RPMI8226 (cell line): ENCODE results near the gene MAPRE3.

Source experiments
- DNase-seq: peaks from one replicate; pipeline ENCODE4 v3.0.0-alpha.2; 2015

MAPRE3 gene

DNA sequence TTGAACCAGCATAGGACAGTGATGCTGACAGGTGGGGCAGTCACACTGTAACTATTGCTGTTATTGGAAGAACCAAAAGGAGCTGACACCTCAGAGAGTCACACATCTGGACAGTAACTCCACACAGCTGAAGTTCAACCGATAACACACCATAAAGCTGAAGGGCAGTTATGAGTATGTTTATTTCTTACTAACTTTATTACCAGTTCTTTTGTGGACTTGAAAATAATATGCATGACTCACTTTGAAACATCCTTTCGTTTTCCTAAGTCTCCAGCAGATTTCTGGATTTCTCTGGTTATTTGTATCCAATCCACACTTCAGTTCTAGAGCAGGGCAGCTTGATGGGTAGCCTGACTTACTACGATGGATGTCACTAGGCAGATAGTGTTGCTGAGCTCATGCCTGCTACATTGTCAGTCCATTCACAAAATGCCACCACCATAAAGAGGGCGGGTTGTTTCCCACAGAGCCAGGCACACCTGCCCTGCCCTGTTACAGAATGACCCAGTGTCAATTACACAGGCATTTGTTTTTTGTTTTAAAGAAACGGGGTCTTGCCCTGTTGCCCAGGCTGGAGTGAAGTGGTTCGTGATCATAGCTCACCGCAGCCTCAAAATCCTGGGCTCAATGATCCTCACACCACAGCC lies 72.7 kb downstream of the MAPRE3 start:
- no peak for DNase-seq

DNA sequence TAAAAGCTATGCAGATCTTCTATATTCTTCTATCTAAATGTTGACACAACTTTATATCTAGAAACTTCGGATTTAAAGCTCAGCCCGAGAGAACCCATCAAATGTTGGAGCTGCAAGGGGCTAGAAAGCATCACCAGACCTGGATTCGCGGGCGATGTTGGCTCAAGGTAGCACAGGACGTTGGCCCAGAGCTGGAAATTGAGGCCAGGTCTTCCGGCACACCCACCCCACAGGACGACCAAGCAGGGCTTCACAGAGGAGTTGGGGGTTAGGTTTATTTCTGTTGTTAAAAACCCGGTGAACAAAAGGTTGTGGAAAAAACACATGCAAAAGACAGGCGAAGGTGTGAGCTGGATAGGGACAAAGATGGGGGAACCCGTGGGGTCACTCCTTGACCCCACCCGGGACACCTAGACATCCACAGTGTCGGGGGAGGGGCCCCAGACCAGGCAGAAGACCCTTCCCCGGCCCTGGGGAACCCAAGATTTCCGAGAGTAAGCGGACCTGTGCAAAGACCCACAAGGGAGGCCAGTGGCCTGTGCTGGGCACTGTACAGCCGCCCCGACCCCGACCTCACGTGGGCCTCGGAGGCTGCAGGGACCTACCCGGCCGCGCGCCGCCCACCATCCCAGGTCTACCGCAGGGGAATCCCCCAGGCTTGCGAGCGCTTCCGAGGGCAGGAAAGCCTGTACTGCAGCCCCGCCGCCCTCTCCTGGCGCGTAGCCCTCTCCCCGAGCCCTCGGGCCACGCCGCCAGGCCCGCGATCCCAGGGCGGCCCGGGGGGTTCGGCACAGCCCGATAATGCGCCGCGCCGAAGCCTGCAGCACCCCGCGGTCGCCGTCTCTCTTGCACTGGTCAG lies 79.2 kb downstream of the MAPRE3 start:
- DNase-seq: no peak

DNA sequence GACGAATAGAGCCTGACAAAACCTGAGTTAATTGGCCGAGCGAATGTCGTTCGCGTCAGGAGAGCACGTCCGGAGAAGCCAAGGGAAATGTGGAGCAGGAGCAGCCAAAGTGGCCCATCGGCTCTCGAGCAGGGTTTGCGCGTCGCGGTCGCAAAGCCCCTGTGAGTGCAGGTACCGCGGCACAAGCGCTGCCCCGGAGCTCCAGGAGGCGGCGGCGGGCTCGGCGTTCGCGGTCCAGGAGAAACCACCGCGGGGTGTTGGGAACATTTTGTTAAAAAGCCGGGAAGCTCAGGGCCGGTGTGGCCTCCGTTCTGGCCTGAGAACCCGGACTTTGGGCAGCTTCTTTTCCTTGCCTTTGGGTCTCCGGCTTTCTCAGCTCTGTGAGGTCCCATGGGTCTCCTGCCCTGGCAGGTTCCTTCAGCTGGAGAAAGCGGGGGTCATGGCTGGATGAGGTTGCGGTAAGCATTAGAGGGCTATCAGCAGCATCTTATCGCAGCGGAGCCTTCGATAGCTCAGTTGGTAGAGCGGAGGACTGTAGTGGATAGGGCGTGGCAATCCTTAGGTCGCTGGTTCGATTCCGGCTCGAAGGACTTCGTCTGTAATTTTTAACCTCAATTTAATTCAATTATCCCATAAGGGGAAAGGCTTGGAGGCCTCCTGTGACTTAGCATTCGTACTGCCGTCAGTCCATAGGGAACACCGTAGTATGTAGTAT lies 80.0 kb downstream of the MAPRE3 start:
- DNase-seq: peak; percentile 93

DNA sequence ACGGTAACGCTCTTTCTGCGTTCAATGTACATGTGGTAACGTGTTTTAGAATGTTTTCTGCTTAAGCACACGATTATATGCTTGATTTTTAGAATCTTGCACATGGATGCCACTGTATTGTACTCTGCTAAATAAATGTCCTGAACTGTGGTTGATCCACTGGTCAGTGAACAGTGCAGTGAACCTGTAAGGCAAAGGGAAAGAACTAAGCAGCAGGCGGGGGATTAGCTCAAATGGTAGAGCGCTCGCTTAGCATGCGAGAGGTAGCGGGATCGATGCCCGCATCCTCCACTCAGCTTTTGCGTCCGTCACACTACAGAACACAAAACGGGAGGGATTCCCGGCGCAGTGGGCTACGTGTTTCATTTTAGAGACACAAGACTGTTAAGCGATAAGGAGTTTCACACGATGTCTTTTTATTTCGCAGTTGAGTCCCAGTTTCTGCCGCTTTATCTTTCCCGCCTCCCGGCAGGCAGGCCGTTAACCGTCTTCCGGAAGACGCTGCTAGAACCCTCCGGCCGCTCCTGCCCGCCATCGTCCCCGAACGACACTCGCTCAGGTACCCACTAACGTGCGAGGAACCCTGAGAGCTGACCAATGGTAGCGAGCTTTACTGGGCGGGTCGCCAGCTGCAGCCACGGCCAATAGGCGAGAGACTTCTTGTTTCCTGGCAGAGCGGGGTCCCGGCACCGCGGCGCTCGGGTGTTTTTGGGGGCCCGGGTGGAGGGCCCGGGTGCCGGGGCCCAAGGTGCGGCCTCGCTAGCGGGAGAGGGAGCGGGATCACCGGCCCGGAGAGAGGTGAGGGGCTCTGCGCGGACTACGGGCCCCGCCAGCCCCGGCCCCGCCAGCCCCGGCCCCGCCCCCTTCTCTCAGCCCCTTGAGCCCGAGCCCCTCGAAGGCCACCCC lies 80.8 kb downstream of the MAPRE3 start, which contains the start of gene AGBL5:
Gene AGBL5 (plus strand): TSS at position 673 of the 906 bp plus-strand sequence. CDS start 1,291 bp downstream, outside the sequence.
- DNase-seq: peak; percentile 95

DNA sequence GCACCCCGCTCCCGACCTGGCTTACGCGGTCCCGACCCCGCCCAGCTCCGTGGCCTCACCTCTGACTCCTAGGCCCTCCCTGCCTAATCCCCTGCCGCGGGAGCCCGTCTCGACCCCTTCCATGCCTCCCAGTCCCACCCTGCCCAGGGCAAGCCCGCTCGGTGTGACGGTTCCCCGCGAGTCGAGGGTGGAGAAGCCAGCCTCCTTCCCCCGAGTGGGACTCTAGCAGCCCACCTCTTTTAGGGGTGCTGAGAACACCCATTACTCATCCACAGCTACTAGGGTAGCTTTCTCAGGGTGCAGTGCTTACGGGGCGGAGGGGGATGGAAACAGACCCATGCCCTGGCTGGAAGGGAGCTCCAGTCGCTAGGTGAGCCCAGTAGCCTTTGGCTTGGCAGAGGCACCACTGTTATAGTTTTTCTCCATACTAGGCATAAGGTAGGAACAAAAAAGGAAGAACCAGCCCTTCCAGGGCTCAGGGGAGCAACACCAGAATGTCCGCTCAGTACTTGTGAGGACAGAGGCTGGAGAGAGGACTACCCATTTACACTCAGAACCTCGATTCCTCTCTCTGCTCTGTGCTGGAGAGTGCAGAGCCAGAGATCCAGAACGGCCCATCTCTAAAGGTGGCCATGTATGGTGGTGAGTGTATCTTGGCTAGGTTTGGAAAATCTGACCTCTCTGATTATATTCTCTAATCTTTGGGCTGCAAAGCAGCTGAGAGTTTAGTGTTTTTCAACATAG lies 81.6 kb downstream of the MAPRE3 start:
- no peak for DNase-seq

DNA sequence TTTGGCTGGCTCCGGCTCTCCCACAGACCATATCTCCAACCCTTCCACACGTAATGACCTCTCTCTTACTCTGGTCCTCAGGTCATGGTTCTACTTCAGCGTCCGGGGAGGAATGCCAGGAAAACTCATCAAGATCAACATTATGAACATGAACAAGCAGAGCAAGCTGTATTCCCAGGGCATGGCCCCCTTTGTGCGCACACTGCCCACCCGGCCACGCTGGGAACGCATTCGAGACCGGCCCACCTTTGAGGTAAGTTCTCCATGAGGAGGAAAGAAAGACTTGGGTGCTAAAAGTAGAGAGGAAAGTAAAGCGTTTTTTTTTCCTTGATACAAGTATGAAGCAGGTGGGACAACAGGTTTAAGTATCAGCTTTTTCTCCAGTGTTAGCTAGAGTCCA lies 82.9 kb downstream of the MAPRE3 start:
- no peak for DNase-seq

DNA sequence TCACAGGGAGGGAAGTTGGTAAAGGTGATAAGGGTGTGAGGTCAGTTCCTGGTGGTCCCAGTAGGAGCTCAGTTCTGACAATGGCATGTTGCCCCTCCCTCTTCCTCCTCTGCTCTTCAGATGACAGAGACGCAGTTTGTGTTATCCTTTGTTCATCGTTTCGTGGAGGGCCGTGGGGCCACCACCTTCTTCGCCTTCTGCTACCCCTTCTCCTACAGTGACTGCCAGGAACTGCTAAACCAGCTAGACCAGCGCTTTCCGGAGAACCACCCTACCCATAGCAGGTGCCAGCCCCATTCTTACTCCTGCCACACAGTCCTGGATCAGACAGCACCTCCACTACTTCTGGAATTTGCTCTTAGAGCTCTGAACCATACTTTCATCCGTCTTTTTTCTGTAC lies 83.3 kb downstream of the MAPRE3 start:
- no peak for DNase-seq

DNA sequence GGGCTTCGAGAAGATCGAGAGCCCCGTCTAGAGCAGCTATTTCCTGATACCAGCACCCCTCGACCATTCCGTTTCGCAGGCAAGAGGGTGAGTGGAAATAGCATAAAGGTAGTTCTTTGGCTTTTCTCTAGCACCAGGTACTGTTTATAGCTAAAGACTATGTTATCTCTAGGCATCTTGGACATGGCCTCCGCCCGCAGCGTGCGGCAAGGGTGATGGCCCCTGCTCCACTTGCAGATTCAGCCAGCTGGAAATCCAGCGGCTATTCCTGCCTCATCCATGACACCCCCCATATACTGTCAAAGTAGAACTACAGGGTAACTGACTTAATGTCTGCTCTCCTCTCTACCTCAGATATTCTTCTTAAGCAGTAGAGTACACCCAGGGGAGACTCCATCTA lies 84.3 kb downstream of the MAPRE3 start:
- DNase-seq: no peak

DNA sequence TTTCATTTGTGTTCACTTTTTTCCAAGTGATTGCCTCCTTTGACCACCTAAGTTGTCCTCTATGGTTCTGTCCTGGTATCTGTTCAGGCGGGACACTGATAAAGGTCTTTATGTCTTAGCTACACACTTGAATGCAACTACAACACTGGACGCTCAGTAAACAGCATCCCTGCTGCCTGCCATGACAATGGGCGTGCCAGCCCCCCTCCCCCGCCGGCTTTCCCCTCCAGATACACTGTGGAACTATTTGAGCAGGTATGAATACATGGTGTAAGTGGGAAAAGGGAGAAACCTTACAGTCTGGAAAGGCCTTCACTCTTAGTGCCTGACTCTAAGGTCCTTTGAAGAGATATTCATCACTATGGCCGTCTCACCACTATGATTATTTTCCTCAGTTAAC lies 86.7 kb downstream of the MAPRE3 start:
- no peak for DNase-seq

DNA sequence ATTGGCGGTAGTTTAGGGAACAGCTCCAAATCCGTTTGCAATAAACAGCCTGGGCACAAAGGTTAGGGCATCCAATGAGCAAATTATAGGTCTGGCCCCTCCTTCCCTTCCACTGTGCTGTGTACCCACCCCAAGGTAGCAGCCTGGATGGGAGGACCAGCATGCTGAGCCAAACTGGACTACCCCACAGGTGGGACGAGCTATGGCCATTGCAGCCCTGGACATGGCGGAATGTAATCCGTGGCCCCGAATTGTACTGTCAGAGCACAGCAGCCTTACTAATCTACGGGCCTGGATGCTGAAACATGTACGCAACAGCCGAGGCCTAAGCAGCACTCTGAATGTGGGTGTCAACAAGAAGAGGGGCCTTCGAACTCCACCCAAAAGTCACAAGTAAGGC lies 87.8 kb downstream of the MAPRE3 start:
- no peak for DNase-seq

DNA sequence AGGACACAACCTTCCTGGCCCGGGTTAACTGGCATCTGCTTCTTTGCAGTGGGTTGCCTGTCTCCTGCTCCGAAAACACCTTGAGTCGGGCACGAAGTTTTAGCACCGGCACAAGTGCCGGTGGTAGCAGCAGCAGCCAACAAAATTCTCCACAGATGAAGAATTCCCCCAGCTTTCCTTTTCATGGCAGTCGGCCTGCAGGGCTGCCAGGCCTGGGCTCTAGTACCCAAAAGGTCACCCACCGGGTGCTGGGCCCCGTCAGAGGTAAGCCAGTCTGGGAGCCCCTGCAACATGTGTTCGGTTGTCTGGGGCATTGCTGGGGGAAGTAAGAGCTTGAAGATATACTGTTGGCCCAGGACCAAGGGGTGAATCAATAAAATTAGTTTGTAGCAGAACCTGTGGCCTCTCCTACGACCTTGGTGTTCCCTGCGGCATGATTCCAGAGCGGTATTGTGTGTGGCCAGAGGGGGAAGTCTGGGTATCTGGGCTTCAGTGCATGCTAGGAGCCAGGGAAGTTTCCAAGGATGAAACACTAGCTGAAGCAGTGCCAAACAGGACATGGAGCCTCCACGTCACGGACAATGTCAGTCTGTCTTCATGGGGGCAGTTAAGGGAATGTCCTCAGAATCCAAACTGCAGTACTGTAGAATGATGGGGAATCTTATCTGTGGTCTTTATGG lies 88.8 kb downstream of the MAPRE3 start:
- DNase-seq: no peak

DNA sequence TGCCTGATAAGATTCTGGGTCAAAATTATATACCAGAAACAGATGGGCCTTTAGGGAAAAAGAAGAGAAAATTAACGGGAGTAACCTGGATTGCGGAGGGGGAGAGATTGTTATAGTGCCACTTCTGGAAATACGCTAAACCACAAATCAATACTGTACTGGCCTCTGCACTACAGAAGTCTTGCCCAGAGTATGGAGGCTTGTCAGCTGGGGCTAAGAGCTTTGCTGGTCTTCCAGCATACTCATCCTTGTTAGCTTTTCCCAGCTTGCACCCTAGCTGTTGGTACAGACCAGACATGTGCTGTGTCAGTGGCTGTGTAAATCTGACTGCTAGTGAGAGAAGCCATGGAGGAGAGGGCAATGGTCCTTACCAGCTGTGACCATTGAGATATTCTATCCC lies 89.9 kb downstream of the MAPRE3 start:
- no peak for DNase-seq

DNA sequence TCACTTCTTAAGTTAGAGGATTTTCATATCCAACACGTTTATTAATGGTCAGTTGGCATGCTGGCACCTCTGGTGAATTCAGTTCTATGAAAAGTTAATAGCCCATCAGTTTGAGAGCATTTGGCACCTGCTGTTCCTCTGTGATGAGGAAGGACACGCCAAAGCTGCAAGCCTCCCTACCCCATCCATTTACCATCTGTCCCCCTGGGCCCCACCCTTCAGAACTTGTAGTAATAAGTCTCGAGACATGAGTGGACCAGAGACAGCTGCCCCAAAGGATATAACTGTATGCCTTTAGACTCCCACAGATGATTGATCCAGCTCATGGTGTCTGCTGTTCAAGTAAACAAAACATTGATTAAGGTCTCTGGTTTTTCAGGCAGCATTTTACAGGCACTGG lies 94.7 kb downstream of the MAPRE3 start:
- DNase-seq: no peak

DNA sequence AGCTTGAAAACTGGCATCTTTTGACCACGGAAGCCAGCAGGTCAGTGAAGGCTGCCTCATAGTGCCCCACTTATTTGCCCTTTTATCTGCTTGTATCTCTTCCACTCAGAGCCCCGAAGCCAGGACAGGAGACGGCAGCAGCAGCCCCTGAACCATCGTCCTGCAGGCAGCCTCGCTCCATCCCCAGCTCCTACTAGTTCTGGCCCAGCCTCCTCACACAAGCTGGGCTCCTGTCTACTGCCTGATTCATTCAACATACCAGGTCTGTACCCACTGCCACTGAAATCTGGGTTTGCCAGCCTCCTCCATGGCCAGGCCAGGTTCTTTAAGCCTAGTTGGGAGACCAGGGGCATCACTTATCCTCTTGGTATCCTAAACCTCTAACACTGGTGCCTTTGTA lies 96.9 kb downstream of the MAPRE3 start:
- DNase-seq: no peak

DNA sequence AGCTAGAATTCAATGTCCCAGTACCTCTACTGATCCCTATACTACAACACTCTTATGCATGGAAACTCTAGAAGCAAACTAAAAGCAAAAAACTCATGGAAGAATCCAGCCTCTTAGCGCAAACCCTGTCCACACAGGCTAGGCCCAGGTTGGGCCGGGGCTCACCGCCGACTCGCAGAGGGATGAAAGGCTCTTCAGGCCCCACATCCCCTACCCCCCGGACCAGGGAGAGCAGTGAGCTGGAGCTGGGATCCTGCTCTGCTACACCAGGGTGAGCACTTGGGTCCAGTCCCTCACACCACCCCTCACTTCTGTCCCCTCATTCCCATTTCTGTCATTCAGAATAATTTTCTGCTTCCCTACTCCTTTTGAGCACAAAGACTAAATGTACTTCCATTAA lies 99.0 kb downstream of the MAPRE3 start:
- no peak for DNase-seq

DNA sequence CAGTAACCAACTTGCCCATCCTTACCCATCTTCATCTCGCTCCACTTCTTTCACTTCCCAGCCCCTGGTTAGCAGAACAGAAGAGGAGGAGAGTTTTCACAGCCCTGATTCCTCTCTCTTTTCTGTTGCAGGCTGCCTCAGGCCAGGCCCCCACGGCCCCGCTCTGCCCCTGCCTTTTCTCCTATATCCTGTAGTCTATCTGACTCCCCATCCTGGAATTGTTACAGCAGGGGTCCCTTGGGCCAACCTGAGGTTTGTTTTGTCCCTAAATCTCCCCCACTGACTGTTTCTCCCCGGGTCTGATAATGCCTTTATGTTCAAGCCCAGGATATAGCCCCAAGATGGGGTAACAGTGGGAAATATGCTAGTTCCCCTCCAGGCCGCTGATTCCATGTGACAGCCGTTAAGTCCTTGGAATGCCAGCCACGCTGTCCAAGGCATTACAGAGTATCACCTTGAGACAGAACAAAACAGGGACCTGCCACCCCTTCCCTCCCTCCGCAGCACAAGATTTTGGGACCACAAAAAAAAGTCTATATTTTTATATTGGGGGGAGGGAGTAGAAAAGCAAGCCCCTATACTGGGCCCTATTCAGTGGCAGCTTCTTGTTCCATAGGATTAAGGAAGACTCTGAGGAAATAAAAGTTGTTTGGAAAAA lies 99.7 kb downstream of the MAPRE3 start:
- no peak for DNase-seq

DNA sequence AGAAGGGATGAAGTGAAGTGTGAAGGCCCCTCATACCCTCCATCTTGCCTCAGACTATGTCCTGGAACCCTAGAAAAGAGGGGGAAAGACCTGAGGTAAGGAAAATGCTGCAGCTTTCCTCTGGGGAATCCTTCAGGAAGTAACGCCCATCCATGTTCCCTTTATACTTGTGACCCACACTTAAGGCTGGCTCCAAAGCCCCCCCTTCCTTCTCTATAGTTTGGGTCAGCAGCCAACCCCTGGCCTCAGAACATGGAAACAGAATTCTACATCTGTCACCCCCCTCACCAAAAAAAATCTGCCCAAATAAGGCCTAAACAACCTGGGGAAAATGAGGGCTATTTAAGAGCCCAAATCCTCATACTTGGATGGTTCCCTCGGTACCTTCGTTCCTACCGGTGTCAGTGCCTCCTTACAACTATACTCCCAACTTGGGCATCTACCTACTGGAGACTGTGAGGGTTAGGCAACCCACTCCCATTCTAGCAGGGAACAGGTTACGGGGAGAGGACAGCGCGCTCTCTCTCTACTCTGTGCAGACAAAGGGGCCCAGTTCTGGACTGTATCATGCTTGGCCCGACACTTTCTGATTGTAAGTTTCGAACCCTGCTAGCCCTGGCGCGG lies 100.3 kb downstream of the MAPRE3 start:
- no peak for DNase-seq

DNA sequence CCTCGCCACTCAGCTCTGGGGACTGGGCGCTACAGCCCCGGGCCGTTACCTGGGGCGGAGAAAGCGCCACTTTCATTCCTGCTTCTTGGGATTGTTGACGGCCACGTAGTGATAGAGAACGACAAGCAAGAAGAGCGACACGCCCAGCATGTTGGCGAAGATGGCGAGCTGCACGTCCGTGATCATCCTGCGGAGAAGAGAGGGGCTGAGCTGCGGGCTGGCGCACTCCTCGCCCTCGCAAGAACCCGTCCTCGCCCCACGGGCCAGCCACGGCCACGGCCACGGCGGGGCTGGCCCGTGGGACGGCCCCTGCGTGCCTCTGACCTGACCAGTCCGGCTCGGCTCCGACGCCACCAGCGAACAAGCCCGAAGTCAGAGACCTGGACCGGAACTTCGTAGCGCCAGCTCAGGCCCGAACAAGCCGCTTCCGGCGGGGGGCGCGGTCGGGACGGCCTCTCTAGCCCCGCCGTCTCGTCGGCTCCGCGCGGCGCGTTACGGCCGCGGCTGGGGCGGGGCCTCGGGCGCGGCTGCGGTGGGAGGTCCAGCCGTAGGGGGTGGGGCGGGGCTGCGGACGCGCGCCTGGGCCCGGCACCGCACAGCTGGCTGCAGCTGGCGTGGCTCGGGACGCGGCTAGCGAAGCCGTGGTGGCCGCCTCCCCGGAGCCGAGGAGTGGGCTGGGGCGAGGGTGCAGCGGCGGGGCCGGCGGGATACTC lies 101.0 kb downstream of the MAPRE3 start, which contains the start of gene OST4:
Gene OST4 (minus strand): TSS at position 378 of the 713 bp plus-strand sequence.
- peak; percentile 96 for DNase-seq
